NCI-H1694 (cell line): ENCODE data around the gene CDSN.

Source experiments
- DNase-seq: peaks from one replicate; lab custom pipeline; 2025; lab: John Stamatoyannopoulos, UW

The CDSN gene

GRCh38 chr6:31144970-31145340 is 24.7 kb upstream of the CDSN start:
- DNase-seq = no peak

GRCh38 chr6:31144296-31144969 is 24.2 kb upstream of the CDSN start:
- no peak for DNase-seq

- DNase-seq = no peak
Measured at GRCh38 chr6:31143148-31143547, 22.9 kb upstream of the CDSN start.

- DNase-seq = no peak
Measured at GRCh38 chr6:31142361-31142761, 22.1 kb upstream of the CDSN start.

GRCh38 chr6:31140643-31141042 is 20.4 kb upstream of the CDSN start:
- no peak for DNase-seq

GRCh38 chr6:31139599-31139998 is 19.4 kb upstream of the CDSN start:
- no peak for DNase-seq

GRCh38 chr6:31138982-31139381 is 18.7 kb upstream of the CDSN start, which contains the start of gene PSORS1C2:
TSS of gene PSORS1C2 (minus strand) at chr6:31139066. CDS start at chr6:31139026, 40 bp downstream.
- no peak for DNase-seq

- DNase-seq = no peak
Measured at GRCh38 chr6:31135710-31136109, 15.5 kb upstream of the CDSN start.

GRCh38 chr6:31132806-31133205 is 12.6 kb upstream of the CDSN start:
- DNase-seq = no peak

GRCh38 chr6:31131595-31131994 is 11.3 kb upstream of the CDSN start:
- DNase-seq = no peak

GRCh38 chr6:31130751-31131150 is 10.5 kb upstream of the CDSN start:
- no peak for DNase-seq

- DNase-seq = no peak
Measured at GRCh38 chr6:31129130-31129529, 8.9 kb upstream of the CDSN start.

- DNase-seq = peak; percentile 11
Measured at GRCh38 chr6:31128093-31128676, 7.9 kb upstream of the CDSN start.

- DNase-seq = no peak
Measured at GRCh38 chr6:31126396-31127175, 6.3 kb upstream of the CDSN start.

- no peak for DNase-seq
Measured at GRCh38 chr6:31125586-31126363, 5.5 kb upstream of the CDSN start.

GRCh38 chr6:31125162-31125561 is 4.9 kb upstream of the CDSN start:
- no peak for DNase-seq

GRCh38 chr6:31122791-31123706 is 2.8 kb upstream of the CDSN start:
- no peak for DNase-seq

GRCh38 chr6:31121131-31121790 is 1.0 kb upstream of the CDSN start:
- no peak for DNase-seq

GRCh38 chr6:31118178-31118577 is 2.1 kb downstream of the CDSN start:
- no peak for DNase-seq

GRCh38 chr6:31116661-31117385 is 3.4 kb downstream of the CDSN start:
- DNase-seq = no peak
